ENCODE results near the gene C1QTNF12.

DNA sequence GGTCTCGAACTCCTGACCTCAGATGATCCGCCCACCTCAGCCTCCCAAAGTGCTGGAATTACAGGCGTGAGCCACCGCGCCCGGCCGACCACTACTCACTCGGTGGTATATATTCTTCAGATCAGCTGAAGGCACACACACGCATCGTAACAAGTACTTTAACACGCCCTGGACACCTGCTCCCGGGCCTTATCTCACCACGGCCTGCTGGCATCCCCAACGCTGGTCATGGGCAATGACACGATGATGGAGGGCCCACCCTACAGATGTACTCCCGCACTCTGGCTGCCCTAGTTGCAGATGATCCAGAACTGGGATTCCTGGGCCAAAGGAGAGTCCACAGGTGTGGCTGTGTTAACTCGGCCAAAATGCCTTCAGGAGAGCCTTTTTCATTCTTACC lies 15.5 kb upstream of the C1QTNF12 start:
- TF ChIP-seq TCF12 (IDR thresholded peaks at IDR 0.05) (no peak), POLR2AphosphoS5 (IDR thresholded peaks at IDR 0.05; ENCODE audit: low read depth, low read length) (no peak), FOSL2 (IDR thresholded peaks at IDR 0.05; ENCODE audit: borderline replicate concordance, low read depth) (no peak), EZH2phosphoT487 (IDR thresholded peaks at IDR 0.05; ENCODE audit: borderline replicate concordance, low read depth) (no peak), NRF1 (IDR thresholded peaks at IDR 0.05; ENCODE audit: low read depth, low read length) (no peak), GABPA (IDR thresholded peaks at IDR 0.05; ENCODE audit: low read depth) (no peak), RCOR1 (IDR thresholded peaks at IDR 0.05; ENCODE audit: low read length) (no peak), TEAD4 (IDR thresholded peaks at IDR 0.05; ENCODE audit: borderline replicate concordance, insufficient read depth) (no peak)
- TF ChIP-seq, protein P1, sequence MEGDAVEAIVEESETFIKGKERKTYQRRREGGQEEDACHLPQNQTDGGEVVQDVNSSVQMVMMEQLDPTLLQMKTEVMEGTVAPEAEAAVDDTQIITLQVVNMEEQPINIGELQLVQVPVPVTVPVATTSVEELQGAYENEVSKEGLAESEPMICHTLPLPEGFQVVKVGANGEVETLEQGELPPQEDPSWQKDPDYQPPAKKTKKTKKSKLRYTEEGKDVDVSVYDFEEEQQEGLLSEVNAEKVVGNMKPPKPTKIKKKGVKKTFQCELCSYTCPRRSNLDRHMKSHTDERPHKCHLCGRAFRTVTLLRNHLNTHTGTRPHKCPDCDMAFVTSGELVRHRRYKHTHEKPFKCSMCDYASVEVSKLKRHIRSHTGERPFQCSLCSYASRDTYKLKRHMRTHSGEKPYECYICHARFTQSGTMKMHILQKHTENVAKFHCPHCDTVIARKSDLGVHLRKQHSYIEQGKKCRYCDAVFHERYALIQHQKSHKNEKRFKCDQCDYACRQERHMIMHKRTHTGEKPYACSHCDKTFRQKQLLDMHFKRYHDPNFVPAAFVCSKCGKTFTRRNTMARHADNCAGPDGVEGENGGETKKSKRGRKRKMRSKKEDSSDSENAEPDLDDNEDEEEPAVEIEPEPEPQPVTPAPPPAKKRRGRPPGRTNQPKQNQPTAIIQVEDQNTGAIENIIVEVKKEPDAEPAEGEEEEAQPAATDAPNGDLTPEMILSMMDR (IDR thresholded peaks at IDR 0.05) = no peak
- TF ChIP-seq, protein P2, sequence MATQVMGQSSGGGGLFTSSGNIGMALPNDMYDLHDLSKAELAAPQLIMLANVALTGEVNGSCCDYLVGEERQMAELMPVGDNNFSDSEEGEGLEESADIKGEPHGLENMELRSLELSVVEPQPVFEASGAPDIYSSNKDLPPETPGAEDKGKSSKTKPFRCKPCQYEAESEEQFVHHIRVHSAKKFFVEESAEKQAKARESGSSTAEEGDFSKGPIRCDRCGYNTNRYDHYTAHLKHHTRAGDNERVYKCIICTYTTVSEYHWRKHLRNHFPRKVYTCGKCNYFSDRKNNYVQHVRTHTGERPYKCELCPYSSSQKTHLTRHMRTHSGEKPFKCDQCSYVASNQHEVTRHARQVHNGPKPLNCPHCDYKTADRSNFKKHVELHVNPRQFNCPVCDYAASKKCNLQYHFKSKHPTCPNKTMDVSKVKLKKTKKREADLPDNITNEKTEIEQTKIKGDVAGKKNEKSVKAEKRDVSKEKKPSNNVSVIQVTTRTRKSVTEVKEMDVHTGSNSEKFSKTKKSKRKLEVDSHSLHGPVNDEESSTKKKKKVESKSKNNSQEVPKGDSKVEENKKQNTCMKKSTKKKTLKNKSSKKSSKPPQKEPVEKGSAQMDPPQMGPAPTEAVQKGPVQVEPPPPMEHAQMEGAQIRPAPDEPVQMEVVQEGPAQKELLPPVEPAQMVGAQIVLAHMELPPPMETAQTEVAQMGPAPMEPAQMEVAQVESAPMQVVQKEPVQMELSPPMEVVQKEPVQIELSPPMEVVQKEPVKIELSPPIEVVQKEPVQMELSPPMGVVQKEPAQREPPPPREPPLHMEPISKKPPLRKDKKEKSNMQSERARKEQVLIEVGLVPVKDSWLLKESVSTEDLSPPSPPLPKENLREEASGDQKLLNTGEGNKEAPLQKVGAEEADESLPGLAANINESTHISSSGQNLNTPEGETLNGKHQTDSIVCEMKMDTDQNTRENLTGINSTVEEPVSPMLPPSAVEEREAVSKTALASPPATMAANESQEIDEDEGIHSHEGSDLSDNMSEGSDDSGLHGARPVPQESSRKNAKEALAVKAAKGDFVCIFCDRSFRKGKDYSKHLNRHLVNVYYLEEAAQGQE (IDR thresholded peaks at IDR 0.05; ENCODE audit: low read depth, low read length) = no peak
- TF ChIP-seq, protein P3, sequence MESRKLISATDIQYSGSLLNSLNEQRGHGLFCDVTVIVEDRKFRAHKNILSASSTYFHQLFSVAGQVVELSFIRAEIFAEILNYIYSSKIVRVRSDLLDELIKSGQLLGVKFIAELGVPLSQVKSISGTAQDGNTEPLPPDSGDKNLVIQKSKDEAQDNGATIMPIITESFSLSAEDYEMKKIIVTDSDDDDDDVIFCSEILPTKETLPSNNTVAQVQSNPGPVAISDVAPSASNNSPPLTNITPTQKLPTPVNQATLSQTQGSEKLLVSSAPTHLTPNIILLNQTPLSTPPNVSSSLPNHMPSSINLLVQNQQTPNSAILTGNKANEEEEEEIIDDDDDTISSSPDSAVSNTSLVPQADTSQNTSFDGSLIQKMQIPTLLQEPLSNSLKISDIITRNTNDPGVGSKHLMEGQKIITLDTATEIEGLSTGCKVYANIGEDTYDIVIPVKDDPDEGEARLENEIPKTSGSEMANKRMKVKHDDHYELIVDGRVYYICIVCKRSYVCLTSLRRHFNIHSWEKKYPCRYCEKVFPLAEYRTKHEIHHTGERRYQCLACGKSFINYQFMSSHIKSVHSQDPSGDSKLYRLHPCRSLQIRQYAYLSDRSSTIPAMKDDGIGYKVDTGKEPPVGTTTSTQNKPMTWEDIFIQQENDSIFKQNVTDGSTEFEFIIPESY (IDR thresholded peaks at IDR 0.05; ENCODE audit: borderline replicate concordance, low read depth) = no peak
- TF ChIP-seq, protein P4, sequence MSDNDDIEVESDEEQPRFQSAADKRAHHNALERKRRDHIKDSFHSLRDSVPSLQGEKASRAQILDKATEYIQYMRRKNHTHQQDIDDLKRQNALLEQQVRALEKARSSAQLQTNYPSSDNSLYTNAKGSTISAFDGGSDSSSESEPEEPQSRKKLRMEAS (IDR thresholded peaks at IDR 0.05; ENCODE audit: low read depth) = no peak
- TF ChIP-seq, protein P5, sequence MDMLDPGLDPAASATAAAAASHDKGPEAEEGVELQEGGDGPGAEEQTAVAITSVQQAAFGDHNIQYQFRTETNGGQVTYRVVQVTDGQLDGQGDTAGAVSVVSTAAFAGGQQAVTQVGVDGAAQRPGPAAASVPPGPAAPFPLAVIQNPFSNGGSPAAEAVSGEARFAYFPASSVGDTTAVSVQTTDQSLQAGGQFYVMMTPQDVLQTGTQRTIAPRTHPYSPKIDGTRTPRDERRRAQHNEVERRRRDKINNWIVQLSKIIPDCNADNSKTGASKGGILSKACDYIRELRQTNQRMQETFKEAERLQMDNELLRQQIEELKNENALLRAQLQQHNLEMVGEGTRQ (IDR thresholded peaks at IDR 0.05; ENCODE audit: borderline replicate concordance, low read depth, low read length) = no peak

All from SK-N-SH (cell line).